ENCODE results near the gene PLK2.
A peak's percentile ranks its signal among the peaks of the same experiment; 100 is the strongest.

The PLK2 gene

GRCh38 chr5:58477760-58478376 is 18.0 kb upstream of the PLK2 start:
- no peak for DNase-seq (ENCODE audit: low read depth)

GRCh38 chr5:58475404-58475803 is 15.5 kb upstream of the PLK2 start:
- no peak for DNase-seq (ENCODE audit: low read depth)

GRCh38 chr5:58469896-58470295 is 10.0 kb upstream of the PLK2 start:
- DNase-seq (ENCODE audit: low read depth) = no peak

- DNase-seq (ENCODE audit: low read depth) = peak; percentile 84
Measured at GRCh38 chr5:58466939-58467338, 7.1 kb upstream of the PLK2 start.

GRCh38 chr5:58462623-58463230 is 2.8 kb upstream of the PLK2 start:
- peak; percentile 71 for DNase-seq (ENCODE audit: low read depth)

GRCh38 chr5:58462154-58462553 is 2.3 kb upstream of the PLK2 start:
- DNase-seq (ENCODE audit: low read depth) = peak; percentile 64

GRCh38 chr5:58460732-58461286 is 923 bp upstream of the PLK2 start:
- peak; percentile 82 for DNase-seq (ENCODE audit: low read depth)

GRCh38 chr5:58459146-58460001 is 512 bp downstream of the PLK2 start:
- peak; percentile 50 for DNase-seq (ENCODE audit: low read depth)

- peak; percentile 37 for DNase-seq (ENCODE audit: low read depth)
Measured at GRCh38 chr5:58458743-58459145, 1.1 kb downstream of the PLK2 start.

- DNase-seq (ENCODE audit: low read depth) = peak; percentile 9
Measured at GRCh38 chr5:58458141-58458742, 1.6 kb downstream of the PLK2 start.

- peak; percentile 24 for DNase-seq (ENCODE audit: low read depth)
Measured at GRCh38 chr5:58457050-58457449, 2.8 kb downstream of the PLK2 start.

- DNase-seq (ENCODE audit: low read depth) = no peak
Measured at GRCh38 chr5:58456486-58456885, 3.4 kb downstream of the PLK2 start.

- no peak for DNase-seq (ENCODE audit: low read depth)
Measured at GRCh38 chr5:58456026-58456425, 3.9 kb downstream of the PLK2 start.

- no peak for DNase-seq (ENCODE audit: low read depth)
Measured at GRCh38 chr5:58455480-58455879, 4.4 kb downstream of the PLK2 start.

- DNase-seq (ENCODE audit: low read depth) = no peak
Measured at GRCh38 chr5:58455066-58455465, 4.8 kb downstream of the PLK2 start.

GRCh38 chr5:58454025-58454424 is 5.9 kb downstream of the PLK2 start:
- DNase-seq (ENCODE audit: low read depth) = no peak

- DNase-seq (ENCODE audit: low read depth) = no peak
Measured at GRCh38 chr5:58453306-58453705, 6.6 kb downstream of the PLK2 start.

- no peak for DNase-seq (ENCODE audit: low read depth)
Measured at GRCh38 chr5:58452566-58453258, 7.2 kb downstream of the PLK2 start.

- peak; percentile 51 for DNase-seq (ENCODE audit: low read depth)
Measured at GRCh38 chr5:58451732-58452565, 7.9 kb downstream of the PLK2 start.

- peak; percentile 41 for DNase-seq (ENCODE audit: low read depth)
Measured at GRCh38 chr5:58450811-58451629, 8.9 kb downstream of the PLK2 start.
